LNCaP clone FGC (cell line): ENCODE measurements around the gene HIPK2.
A peak's percentile ranks its signal among the peaks of the same experiment; 100 is the strongest.

ENCODE experiments used
- DNase-seq: peaks from one replicate; pipeline ENCODE4 v3.0.0-alpha.2; 2011; ENCODE audit warnings: low read depth
- H3K4me3 ChIP-seq: 2 replicates; pipeline ENCODE4 v1.5.1; 2011; ENCODE audit warnings: mild to moderate bottlenecking, low read depth, low read length, control low read depth
- CTCF ChIP-seq: IDR thresholded peaks from 2 replicates; pipeline ENCODE4 v1.5.1; 2012; ENCODE audit warnings: mild to moderate bottlenecking; ENCODE audit not compliant: control insufficient read depth, insufficient read depth; ENCODE audit errors: extremely low read depth

HIPK2 gene

GRCh38 chr7:139648941-139649425, 128.8 kb downstream of the HIPK2 start:
- DNase-seq, result no peak
- no peak for TF ChIP-seq CTCF
- H3K4me3 ChIP-seq, result no peak overlapping the region

- no peak for TF ChIP-seq CTCF
- no peak for DNase-seq
- H3K4me3 ChIP-seq, result no peak overlapping the region
Observed at GRCh38 chr7:139648391-139648861, 129.4 kb downstream of the HIPK2 start.

- H3K4me3 ChIP-seq, result no peak overlapping the region
- no peak for DNase-seq
- no peak for TF ChIP-seq CTCF
Observed at GRCh38 chr7:139647814-139648390, 129.9 kb downstream of the HIPK2 start.

- DNase-seq, result no peak
- TF ChIP-seq CTCF, result no peak
- no peak overlapping the region for H3K4me3 ChIP-seq
Observed at GRCh38 chr7:139647085-139647484, 130.7 kb downstream of the HIPK2 start.

GRCh38 chr7:139646566-139646965, 131.2 kb downstream of the HIPK2 start:
- DNase-seq, result no peak
- TF ChIP-seq CTCF, result no peak
- no peak overlapping the region for H3K4me3 ChIP-seq

- no peak overlapping the region for H3K4me3 ChIP-seq
- DNase-seq, result peak; percentile 58
- TF ChIP-seq CTCF, result peak; percentile 87
Observed at GRCh38 chr7:139645572-139646523, 131.9 kb downstream of the HIPK2 start.
